ENCODE measurements around the gene INVS. TPM values are rescaled to one million over a fixed set of nuclear protein-coding genes. Genes with fewer than 3 reads are reported as not detected.
A peak's percentile ranks its signal among the peaks of the same experiment; 100 is the strongest.
"Not testable (repeated sequence)": the region's sequence is repeated elsewhere in the genome, so short reads cannot be mapped to it uniquely, and the experiment has no call there.

INVS gene
- total RNA-seq, result 21.4 and 45.6 TPM in 2 replicates

GRCh38 chr9:100098887-100099721 lies at the start of gene INVS, which contains the start of gene ERP44:
INVS (plus strand) TSS chr9:100099243; CDS start chr9:100104522, 5,279 bp downstream.
ERP44 (minus strand) TSS chr9:100099000; CDS start chr9:100098840, 160 bp downstream.
- DNase-seq (ENCODE audit: low read depth), result peak; percentile 97

GRCh38 chr9:100049551-100049950 lies 49.5 kb upstream of the INVS start:
- DNase-seq (ENCODE audit: low read depth), result no peak

GRCh38 chr9:100052375-100052774 lies 46.7 kb upstream of the INVS start:
- DNase-seq (ENCODE audit: low read depth), result no peak

GRCh38 chr9:100056561-100056960 lies 42.5 kb upstream of the INVS start:
- no peak for DNase-seq (ENCODE audit: low read depth)

GRCh38 chr9:100057624-100058023 lies 41.4 kb upstream of the INVS start:
- DNase-seq (ENCODE audit: low read depth), result no peak

GRCh38 chr9:100058699-100059579 lies 40.1 kb upstream of the INVS start:
- no peak for DNase-seq (ENCODE audit: low read depth)

- not testable (repeated sequence) for DNase-seq (ENCODE audit: low read depth)
Observed at GRCh38 chr9:100062683-100063082, 36.4 kb upstream of the INVS start.

- DNase-seq (ENCODE audit: low read depth), result peak; percentile 76
Observed at GRCh38 chr9:100063185-100063584, 35.9 kb upstream of the INVS start.

GRCh38 chr9:100064872-100065581 lies 34.0 kb upstream of the INVS start:
- DNase-seq (ENCODE audit: low read depth), result peak; percentile 15

- DNase-seq (ENCODE audit: low read depth), result no peak
Observed at GRCh38 chr9:100066539-100066938, 32.5 kb upstream of the INVS start.

GRCh38 chr9:100067990-100068389 lies 31.1 kb upstream of the INVS start:
- DNase-seq (ENCODE audit: low read depth), result not testable (repeated sequence)

GRCh38 chr9:100069068-100069467 lies 30.0 kb upstream of the INVS start:
- DNase-seq (ENCODE audit: low read depth), result not testable (repeated sequence)

- no peak for DNase-seq (ENCODE audit: low read depth)
Observed at GRCh38 chr9:100070104-100071041, 28.7 kb upstream of the INVS start.

GRCh38 chr9:100071271-100071670 lies 27.8 kb upstream of the INVS start:
- DNase-seq (ENCODE audit: low read depth), result no peak

GRCh38 chr9:100072805-100073204 lies 26.2 kb upstream of the INVS start:
- DNase-seq (ENCODE audit: low read depth), result peak; percentile 31

GRCh38 chr9:100074093-100074492 lies 24.9 kb upstream of the INVS start:
- DNase-seq (ENCODE audit: low read depth), result no peak

- DNase-seq (ENCODE audit: low read depth), result no peak
Observed at GRCh38 chr9:100074989-100075388, 24.1 kb upstream of the INVS start.

GRCh38 chr9:100076256-100076655 lies 22.8 kb upstream of the INVS start:
- DNase-seq (ENCODE audit: low read depth), result not testable (repeated sequence)

- no peak for DNase-seq (ENCODE audit: low read depth)
Observed at GRCh38 chr9:100082782-100083181, 16.3 kb upstream of the INVS start.

- DNase-seq (ENCODE audit: low read depth), result no peak
Observed at GRCh38 chr9:100083448-100084127, 15.5 kb upstream of the INVS start.

Measured in renal cortical epithelial cell (primary cell).